ENCODE measurements around the gene MRPS27.

MRPS27 gene

DNA sequence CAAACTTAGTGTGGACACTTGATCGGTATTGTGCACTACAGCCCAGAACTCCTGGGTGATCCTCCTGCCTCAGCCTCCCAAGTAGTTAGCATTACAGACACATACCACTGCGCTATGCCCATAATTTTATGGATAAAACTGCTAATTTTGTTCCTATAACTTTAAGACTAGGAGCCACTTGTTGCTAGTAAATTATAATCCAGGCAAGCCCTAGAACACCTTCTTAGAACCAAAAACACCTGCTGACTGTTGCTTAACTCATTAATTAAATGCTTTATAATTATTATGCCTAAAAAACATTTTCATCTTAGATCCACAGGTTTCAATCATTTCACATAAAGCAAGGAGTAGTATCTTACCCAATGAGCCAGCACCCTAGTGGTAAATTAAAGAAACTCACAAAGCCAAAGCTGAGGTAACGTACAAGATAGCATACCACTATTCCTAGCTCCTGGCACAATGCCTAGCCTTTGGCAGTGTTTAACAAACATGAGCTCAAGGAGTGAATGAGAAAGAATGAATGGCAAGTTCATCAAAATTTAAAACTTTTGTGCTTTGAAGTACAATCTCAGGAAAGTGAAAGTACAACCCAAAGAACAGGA is 5.4 kb downstream of the MRPS27 start:
- ChIA-PET POLR2A (no interaction called here), CTCF (interaction anchor here (0.7 to 1.4 kb wide), 4 partner anchors 10 to 209 kb away, joined by 3 to 4 read pairs (median 4); no protein-coding TSS in a partner anchor)
- DNase-seq (ENCODE audit: extremely low spot score), result no peak
- no peak for TF ChIP-seq CTCF (IDR thresholded peaks at IDR 0.05; ENCODE audit: control extremely low read depth, extremely low read depth, low read depth, missing control alignments)

DNA sequence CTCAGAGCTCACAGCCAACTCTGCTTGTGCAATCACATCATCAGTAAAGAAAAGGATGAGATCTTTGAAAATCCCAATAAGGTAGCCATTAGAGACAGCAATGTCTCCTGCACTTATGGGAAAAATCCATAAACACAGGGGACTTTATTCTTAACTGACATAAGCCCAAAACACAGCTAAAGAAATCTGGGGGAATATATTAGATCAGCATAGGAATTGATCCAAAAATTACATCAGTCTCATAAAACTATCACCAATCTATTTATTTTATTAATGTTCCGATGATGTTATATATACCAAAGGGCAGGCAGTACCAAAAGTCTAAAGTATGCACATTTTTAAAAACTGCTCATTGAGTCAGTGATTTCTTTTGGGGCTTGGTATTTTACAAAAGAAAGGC is 6.9 kb downstream of the MRPS27 start:
- CTCF ChIA-PET, result interaction anchor here (1.0 kb wide), 1 partner anchor 26 kb away, joined by 3 read pairs; no protein-coding TSS in a partner anchor
- TF ChIP-seq CTCF (IDR thresholded peaks at IDR 0.05; ENCODE audit: control extremely low read depth, extremely low read depth, low read depth, missing control alignments), result no peak
- no peak for DNase-seq (ENCODE audit: extremely low spot score)
- POLR2A ChIA-PET, result no interaction called here

GRCh38 chr5:72308853-72309191 is 11.2 kb downstream of the MRPS27 start:
- POLR2A ChIA-PET, result interaction anchor here (1.1 to 2.0 kb wide), 3 partner anchors 11 to 74 kb away, joined by 4 to 9 read pairs (median 8); partner anchors contain the start of genes MRPS27 and PTCD2
- DNase-seq (ENCODE audit: extremely low spot score), result no peak
- no peak for TF ChIP-seq CTCF (IDR thresholded peaks at IDR 0.05; ENCODE audit: control extremely low read depth, extremely low read depth, low read depth, missing control alignments)
- CTCF ChIA-PET, result interaction anchor here (0.6 to 6.1 kb wide), 36 partner anchors 7 to 721 kb away, joined by 3 to 77 read pairs (median 4); partner anchors contain the start of genes MCCC2, MRPS27 and PTCD2

GRCh38 chr5:72307968-72308852 is 11.8 kb downstream of the MRPS27 start:
- peak; percentile 96 for DNase-seq (ENCODE audit: extremely low spot score)
- ChIA-PET POLR2A (interaction anchor here (1.1 to 2.0 kb wide), 4 partner anchors 12 to 74 kb away, joined by 4 to 9 read pairs (median 7); partner anchors contain the start of genes MRPS27 and PTCD2), CTCF (interaction anchor here (0.6 to 6.1 kb wide), 41 partner anchors 8 to 721 kb away, joined by 3 to 77 read pairs (median 4); partner anchors contain the start of genes MCCC2, MRPS27 and PTCD2)
- peak; percentile 92 for TF ChIP-seq CTCF (IDR thresholded peaks at IDR 0.05; ENCODE audit: control extremely low read depth, extremely low read depth, low read depth, missing control alignments)

DNA sequence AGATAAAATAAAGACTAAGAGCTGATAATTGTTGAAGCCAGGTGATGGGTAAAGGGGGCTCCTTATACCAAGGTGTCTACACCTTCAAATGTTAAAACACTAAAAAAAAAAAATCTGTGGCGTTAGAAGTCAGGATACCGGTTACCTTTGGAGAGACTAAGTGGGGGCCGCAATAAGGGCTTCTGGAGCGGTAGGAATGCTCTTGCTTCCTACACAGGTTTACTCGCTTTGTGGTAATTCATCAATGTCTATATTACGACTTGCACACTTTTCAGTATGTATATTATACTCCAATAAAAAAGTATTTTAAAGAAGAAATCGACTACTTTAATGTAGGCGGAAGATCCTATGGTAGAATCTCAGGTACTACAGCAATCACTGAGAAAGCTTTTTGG is 12.5 kb downstream of the MRPS27 start:
- DNase-seq (ENCODE audit: extremely low spot score), result no peak
- no peak for TF ChIP-seq CTCF (IDR thresholded peaks at IDR 0.05; ENCODE audit: control extremely low read depth, extremely low read depth, low read depth, missing control alignments)
- CTCF ChIA-PET, result interaction anchor here (0.7 to 6.1 kb wide), 23 partner anchors 8 to 525 kb away, joined by 3 to 77 read pairs (median 6); partner anchors contain the start of genes MRPS27 and PTCD2
- POLR2A ChIA-PET, result interaction anchor here (0.6 to 2.0 kb wide), 4 partner anchors 12 to 541 kb away, joined by 4 to 9 read pairs (median 7); partner anchors contain the start of genes MRPS27 and PTCD2

All from GM10248 (cell line).